Measurements from ENCODE around the gene CD79B.

DNA sequence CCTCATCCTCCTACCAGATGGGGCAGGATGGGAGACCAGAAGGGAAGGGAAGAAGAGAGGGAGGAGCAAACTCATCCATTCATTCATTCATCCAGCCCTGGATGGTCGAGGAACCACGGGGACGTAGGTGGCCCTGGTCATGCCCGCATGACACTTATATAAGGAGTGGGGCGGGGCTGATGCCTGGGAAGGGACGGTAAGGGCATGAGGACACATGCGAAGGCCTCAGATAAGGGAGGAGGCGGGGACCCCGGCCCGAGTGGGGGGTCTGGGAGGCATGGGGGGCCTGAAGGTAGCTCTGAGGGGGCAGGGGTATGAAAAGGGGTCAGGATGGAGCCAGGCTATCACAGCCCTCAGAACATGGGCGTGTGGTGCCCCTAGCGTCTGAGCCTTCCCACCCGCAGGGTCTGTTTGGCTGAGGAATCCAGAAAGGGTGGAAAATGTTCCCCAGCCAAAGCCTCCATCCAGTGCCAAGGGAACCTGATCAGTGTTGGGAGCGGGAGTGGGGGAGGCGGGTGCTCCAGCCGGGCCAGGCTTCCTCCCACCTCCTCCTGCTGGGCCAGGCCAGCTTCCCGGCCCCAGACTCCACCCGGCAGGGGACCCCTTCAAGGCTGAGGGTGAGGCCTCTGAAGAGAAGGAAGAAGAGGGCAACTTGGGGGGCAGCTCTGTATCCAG lies 17.6 kb upstream of the CD79B start:
- TF ChIP-seq, protein P1, sequence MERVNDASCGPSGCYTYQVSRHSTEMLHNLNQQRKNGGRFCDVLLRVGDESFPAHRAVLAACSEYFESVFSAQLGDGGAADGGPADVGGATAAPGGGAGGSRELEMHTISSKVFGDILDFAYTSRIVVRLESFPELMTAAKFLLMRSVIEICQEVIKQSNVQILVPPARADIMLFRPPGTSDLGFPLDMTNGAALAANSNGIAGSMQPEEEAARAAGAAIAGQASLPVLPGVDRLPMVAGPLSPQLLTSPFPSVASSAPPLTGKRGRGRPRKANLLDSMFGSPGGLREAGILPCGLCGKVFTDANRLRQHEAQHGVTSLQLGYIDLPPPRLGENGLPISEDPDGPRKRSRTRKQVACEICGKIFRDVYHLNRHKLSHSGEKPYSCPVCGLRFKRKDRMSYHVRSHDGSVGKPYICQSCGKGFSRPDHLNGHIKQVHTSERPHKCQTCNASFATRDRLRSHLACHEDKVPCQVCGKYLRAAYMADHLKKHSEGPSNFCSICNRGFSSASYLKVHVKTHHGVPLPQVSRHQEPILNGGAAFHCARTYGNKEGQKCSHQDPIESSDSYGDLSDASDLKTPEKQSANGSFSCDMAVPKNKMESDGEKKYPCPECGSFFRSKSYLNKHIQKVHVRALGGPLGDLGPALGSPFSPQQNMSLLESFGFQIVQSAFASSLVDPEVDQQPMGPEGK (CRISPR knock-in tag; IDR thresholded peaks at IDR 0.05; ENCODE audit: borderline replicate concordance), result no peak
- TF ChIP-seq ZNF70 (CRISPR knock-in tag; IDR thresholded peaks at IDR 0.05) (no peak), ZFP3 (CRISPR knock-in tag; IDR thresholded peaks at IDR 0.05) (no peak), TOX (CRISPR knock-in tag; IDR thresholded peaks at IDR 0.05; ENCODE audit: borderline replicate concordance) (no peak), ZC3H10 (CRISPR knock-in tag; IDR thresholded peaks at IDR 0.05) (no peak), ARNTL (CRISPR knock-in tag; IDR thresholded peaks at IDR 0.05; ENCODE audit: borderline replicate concordance, low read depth) (no peak), BACH2 (CRISPR knock-in tag; IDR thresholded peaks at IDR 0.05; ENCODE audit: borderline replicate concordance) (no peak), RARB (CRISPR knock-in tag; IDR thresholded peaks at IDR 0.05) (no peak), CSDC2 (CRISPR knock-in tag; IDR thresholded peaks at IDR 0.05) (no peak), ZNF8 (CRISPR knock-in tag; IDR thresholded peaks at IDR 0.05) (no peak), ZFP30 (CRISPR knock-in tag; IDR thresholded peaks at IDR 0.05) (no peak), TCF4 (CRISPR knock-in tag; IDR thresholded peaks at IDR 0.05; ENCODE audit: borderline replicate concordance) (no peak)
- TF ChIP-seq, protein P2, sequence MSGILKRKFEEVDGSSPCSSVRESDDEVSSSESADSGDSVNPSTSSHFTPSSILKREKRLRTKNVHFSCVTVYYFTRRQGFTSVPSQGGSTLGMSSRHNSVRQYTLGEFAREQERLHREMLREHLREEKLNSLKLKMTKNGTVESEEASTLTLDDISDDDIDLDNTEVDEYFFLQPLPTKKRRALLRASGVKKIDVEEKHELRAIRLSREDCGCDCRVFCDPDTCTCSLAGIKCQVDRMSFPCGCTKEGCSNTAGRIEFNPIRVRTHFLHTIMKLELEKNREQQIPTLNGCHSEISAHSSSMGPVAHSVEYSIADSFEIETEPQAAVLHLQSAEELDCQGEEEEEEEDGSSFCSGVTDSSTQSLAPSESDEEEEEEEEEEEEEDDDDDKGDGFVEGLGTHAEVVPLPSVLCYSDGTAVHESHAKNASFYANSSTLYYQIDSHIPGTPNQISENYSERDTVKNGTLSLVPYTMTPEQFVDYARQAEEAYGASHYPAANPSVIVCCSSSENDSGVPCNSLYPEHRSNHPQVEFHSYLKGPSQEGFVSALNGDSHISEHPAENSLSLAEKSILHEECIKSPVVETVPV (CRISPR knock-in tag; IDR thresholded peaks at IDR 0.05), result no peak
